HL-60 (cell line): ENCODE data around the gene CBLB.

ENCODE experiments used
- DNase-seq, 2 experiments: peaks; one replicate each; pipeline ENCODE4 v3.0.0-alpha.2; 2010 to 2020; ENCODE audit warnings: low read depth in 1 of 2, low spot score in 1 of 2
- H3K27ac ChIP-seq: fragments of 250-450 bp; sonication (Bioruptor Pico); replicated peaks from 2 replicates; pipeline ENCODE4 v1.5.1; 2020; ENCODE audit warnings: mild to moderate bottlenecking, moderate library complexity
- H3K27me3 ChIP-seq: fragments of 250-450 bp; sonication (Bioruptor Pico); 2 replicates; pipeline ENCODE4 v1.5.1; 2021; ENCODE audit warnings: mild to moderate bottlenecking, moderate library complexity; ENCODE audit not compliant: insufficient read depth, poor library complexity, severe bottlenecking
- H3K4me3 ChIP-seq: replicated peaks from 2 replicates; pipeline ENCODE4 v1.5.1; 2011; ENCODE audit warnings: mild to moderate bottlenecking, control low read depth, low read length; ENCODE audit not compliant: insufficient read depth
- CTCF ChIP-seq: IDR thresholded peaks from one replicate; pipeline ENCODE4 v1.5.1; 2011; ENCODE audit warnings: low read length, control low read depth, inconsistent platforms; ENCODE audit not compliant: insufficient read depth
- GABPA ChIP-seq: IDR thresholded peaks from 2 replicates; pipeline ENCODE4 v1.6.1; 2012; ENCODE audit warnings: low read depth
- POLR2AphosphoS5 ChIP-seq: IDR thresholded peaks from 2 replicates; pipeline ENCODE4 v1.6.1; 2012; ENCODE audit warnings: low read depth
- SPI1 ChIP-seq: IDR thresholded peaks from 2 replicates; pipeline ENCODE4 v1.6.1; 2012; ENCODE audit warnings: low read depth, mild to moderate bottlenecking, borderline replicate concordance
- TF ChIP-seq, protein P1 (sequence below): IDR thresholded peaks from 2 replicates; pipeline ENCODE4 v1.6.1; 2012; ENCODE audit warnings: low read depth; ENCODE audit not compliant: insufficient replicate concordance

CBLB gene

DNA sequence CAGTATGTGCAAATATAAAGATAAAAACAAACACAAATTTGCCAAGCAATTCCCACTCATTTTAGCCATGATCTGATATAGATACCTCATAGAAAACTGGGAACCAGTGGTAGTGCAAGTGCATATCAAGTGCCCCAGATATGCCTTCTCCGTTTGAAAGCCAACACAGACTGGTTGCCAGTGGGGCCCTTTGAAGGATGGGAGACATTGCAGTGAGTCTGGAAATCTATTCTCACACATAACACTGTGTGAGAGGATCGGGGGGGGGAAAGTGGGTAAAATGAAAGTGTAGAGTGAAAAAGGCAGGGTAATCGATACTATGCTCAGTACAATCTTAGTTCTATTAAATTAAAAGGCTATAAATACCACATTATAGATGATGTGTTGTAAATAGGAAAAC, 83.0 kb downstream of the CBLB start:
- DNase-seq = no peak
- no peak overlapping the region for H3K4me3 ChIP-seq
- H3K27ac ChIP-seq = no peak overlapping the region
- no peak for TF ChIP-seq SPI1
- TF ChIP-seq, protein P1, sequence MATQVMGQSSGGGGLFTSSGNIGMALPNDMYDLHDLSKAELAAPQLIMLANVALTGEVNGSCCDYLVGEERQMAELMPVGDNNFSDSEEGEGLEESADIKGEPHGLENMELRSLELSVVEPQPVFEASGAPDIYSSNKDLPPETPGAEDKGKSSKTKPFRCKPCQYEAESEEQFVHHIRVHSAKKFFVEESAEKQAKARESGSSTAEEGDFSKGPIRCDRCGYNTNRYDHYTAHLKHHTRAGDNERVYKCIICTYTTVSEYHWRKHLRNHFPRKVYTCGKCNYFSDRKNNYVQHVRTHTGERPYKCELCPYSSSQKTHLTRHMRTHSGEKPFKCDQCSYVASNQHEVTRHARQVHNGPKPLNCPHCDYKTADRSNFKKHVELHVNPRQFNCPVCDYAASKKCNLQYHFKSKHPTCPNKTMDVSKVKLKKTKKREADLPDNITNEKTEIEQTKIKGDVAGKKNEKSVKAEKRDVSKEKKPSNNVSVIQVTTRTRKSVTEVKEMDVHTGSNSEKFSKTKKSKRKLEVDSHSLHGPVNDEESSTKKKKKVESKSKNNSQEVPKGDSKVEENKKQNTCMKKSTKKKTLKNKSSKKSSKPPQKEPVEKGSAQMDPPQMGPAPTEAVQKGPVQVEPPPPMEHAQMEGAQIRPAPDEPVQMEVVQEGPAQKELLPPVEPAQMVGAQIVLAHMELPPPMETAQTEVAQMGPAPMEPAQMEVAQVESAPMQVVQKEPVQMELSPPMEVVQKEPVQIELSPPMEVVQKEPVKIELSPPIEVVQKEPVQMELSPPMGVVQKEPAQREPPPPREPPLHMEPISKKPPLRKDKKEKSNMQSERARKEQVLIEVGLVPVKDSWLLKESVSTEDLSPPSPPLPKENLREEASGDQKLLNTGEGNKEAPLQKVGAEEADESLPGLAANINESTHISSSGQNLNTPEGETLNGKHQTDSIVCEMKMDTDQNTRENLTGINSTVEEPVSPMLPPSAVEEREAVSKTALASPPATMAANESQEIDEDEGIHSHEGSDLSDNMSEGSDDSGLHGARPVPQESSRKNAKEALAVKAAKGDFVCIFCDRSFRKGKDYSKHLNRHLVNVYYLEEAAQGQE = no peak
- no peak for TF ChIP-seq GABPA
- no peak for TF ChIP-seq CTCF
- TF ChIP-seq POLR2AphosphoS5 = no peak
- no peaks in the 10 kb centered on the region for H3K27me3 ChIP-seq

DNA sequence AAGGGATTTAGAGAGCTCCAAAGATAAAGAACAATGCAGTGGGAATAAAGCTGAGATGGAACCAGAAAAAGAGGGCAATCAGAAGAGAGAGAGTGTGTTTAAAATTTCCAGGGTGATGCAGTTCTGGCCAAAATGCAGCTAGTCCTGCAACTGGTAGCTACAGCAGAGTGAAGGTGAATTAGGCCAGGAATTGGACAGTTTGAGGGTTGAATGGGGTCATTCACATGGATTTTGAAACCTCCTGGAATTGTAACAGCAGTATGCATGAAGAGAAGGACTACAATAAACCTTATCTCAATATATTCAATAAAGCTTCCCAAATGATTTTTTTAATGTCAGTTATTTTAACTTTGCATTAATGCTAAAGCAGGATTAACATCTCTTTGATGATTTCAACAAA, 85.2 kb downstream of the CBLB start:
- TF ChIP-seq CTCF = no peak
- DNase-seq = no peak
- no peaks in the 10 kb centered on the region for H3K27me3 ChIP-seq
- H3K27ac ChIP-seq = no peak overlapping the region
- no peak overlapping the region for H3K4me3 ChIP-seq

DNA sequence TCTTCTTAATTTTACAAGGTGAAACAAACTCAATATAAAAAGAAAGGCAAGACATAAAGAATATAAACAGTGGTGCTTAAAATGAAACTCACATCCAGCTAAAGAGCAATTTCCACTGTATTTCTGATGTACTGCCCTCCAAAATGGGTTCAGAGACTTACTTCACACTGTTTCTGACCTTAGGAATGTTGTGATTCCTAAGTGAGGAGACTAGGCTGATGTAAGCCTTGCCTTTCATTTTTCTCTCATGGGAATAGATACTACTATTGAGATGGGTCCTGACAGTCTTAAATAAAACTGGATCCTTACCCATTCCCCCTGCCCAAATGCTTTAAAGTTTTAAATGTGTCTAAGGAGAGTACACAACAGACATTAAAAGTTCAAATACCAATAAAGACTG, 86.9 kb downstream of the CBLB start:
- Histone ChIP-seq H3K27me3 (no peaks in the 10 kb centered on the region), H3K27ac (no peak overlapping the region), H3K4me3 (no peak overlapping the region)
- TF ChIP-seq GABPA = no peak
- no peak for TF ChIP-seq POLR2AphosphoS5
- no peak for TF ChIP-seq CTCF
- no peak for TF ChIP-seq SPI1
- TF ChIP-seq, protein P1 = no peak
- no peak for DNase-seq

DNA sequence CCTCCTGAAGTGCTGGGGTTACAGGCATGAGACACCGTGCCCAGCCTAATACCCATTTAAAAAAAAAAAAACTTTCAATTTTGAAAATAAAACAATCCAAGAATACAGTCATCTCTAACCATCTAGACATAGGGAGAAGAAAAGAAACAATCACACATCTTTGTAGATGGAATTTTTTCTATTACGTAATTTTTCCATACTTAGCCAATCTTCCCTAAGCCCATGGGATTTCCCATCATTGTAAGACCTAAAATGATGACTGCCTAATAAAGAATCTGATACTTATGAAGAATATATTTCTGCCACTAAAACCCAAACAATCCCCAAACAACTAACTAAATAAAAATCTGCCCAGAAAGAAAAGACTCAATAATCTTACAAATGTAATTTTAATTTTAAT, 88.7 kb downstream of the CBLB start:
- H3K4me3 ChIP-seq = no peak overlapping the region
- DNase-seq = no peak
- H3K27ac ChIP-seq = no peak overlapping the region
- TF ChIP-seq SPI1 (no peak), GABPA (no peak), POLR2AphosphoS5 (no peak), CTCF (no peak)
- TF ChIP-seq, protein P1 = no peak
- H3K27me3 ChIP-seq = no peaks in the 10 kb centered on the region
